C4-2B (cell line): Measurements from ENCODE around the gene MAP6.
"Not testable (repeated sequence)": the region's sequence is repeated elsewhere in the genome, so short reads cannot be mapped to it uniquely, and the experiment has no call there.

Experiments
- CTCF ChIP-seq: fragments of 450-650 bp; conservative IDR thresholded peaks from 2 replicates; pipeline ENCODE4 v1.5.1; 2017; ENCODE audit warnings: mild to moderate bottlenecking
- ZFX ChIP-seq: fragments of 450-650 bp; IDR thresholded peaks from 2 replicates; pipeline ENCODE4 v1.6.1; 2017

- TF ChIP-seq CTCF, ZFX: not testable (repeated sequence)
Observed at GRCh38 chr11:75683856-75684255, 15.0 kb upstream of the MAP6 start.
